Measurements from ENCODE around the gene PTPRK.
"Not testable (repeated sequence)": the region's sequence is repeated elsewhere in the genome, so short reads cannot be mapped to it uniquely, and the experiment has no call there.

The PTPRK gene

GRCh38 chr6:128446497-128446896 lies 73.9 kb downstream of the PTPRK start:
- no peak for DNase-seq (ENCODE audit: low read depth, low spot score)

GRCh38 chr6:128443553-128443952 lies 76.8 kb downstream of the PTPRK start:
- no peak for DNase-seq (ENCODE audit: low read depth, low spot score)

GRCh38 chr6:128439627-128440026 lies 80.8 kb downstream of the PTPRK start:
- DNase-seq (ENCODE audit: low read depth, low spot score), result no peak

- no peak for DNase-seq (ENCODE audit: low read depth, low spot score)
Observed at GRCh38 chr6:128438393-128438792, 82.0 kb downstream of the PTPRK start.

GRCh38 chr6:128437685-128438084 lies 82.7 kb downstream of the PTPRK start:
- no peak for DNase-seq (ENCODE audit: low read depth, low spot score)

GRCh38 chr6:128434752-128435151 lies 85.6 kb downstream of the PTPRK start:
- not testable (repeated sequence) for DNase-seq (ENCODE audit: low read depth, low spot score)

- no peak for DNase-seq (ENCODE audit: low read depth, low spot score)
Observed at GRCh38 chr6:128432394-128432793, 88.0 kb downstream of the PTPRK start.

- no peak for DNase-seq (ENCODE audit: low read depth, low spot score)
Observed at GRCh38 chr6:128427139-128427538, 93.3 kb downstream of the PTPRK start.

GRCh38 chr6:128425856-128426255 lies 94.5 kb downstream of the PTPRK start:
- no peak for DNase-seq (ENCODE audit: low read depth, low spot score)

- no peak for DNase-seq (ENCODE audit: low read depth, low spot score)
Observed at GRCh38 chr6:128422871-128423270, 97.5 kb downstream of the PTPRK start.

- no peak for DNase-seq (ENCODE audit: low read depth, low spot score)
Observed at GRCh38 chr6:128422200-128422599, 98.2 kb downstream of the PTPRK start.

GRCh38 chr6:128421788-128422187 lies 98.6 kb downstream of the PTPRK start:
- no peak for DNase-seq (ENCODE audit: low read depth, low spot score)

- no peak for DNase-seq (ENCODE audit: low read depth, low spot score)
Observed at GRCh38 chr6:128417698-128418097, 102.7 kb downstream of the PTPRK start.

- DNase-seq (ENCODE audit: low read depth, low spot score), result no peak
Observed at GRCh38 chr6:128415387-128415786, 105.0 kb downstream of the PTPRK start.

GRCh38 chr6:128414943-128415342 lies 105.5 kb downstream of the PTPRK start:
- DNase-seq (ENCODE audit: low read depth, low spot score), result no peak

- DNase-seq (ENCODE audit: low read depth, low spot score), result no peak
Observed at GRCh38 chr6:128413291-128413690, 107.1 kb downstream of the PTPRK start.

- DNase-seq (ENCODE audit: low read depth, low spot score), result no peak
Observed at GRCh38 chr6:128412680-128413079, 107.7 kb downstream of the PTPRK start.

GRCh38 chr6:128410584-128410983 lies 109.8 kb downstream of the PTPRK start:
- DNase-seq (ENCODE audit: low read depth, low spot score), result no peak

- DNase-seq (ENCODE audit: low read depth, low spot score), result no peak
Observed at GRCh38 chr6:128409003-128409402, 111.4 kb downstream of the PTPRK start.

GRCh38 chr6:128406453-128406852 lies 113.9 kb downstream of the PTPRK start:
- DNase-seq (ENCODE audit: low read depth, low spot score), result no peak

- DNase-seq (ENCODE audit: low read depth, low spot score), result no peak
Observed at GRCh38 chr6:128403618-128404444, 116.6 kb downstream of the PTPRK start.

- DNase-seq (ENCODE audit: low read depth, low spot score), result no peak
Observed at GRCh38 chr6:128400875-128401274, 119.5 kb downstream of the PTPRK start.

- no peak for DNase-seq (ENCODE audit: low read depth, low spot score)
Observed at GRCh38 chr6:128397996-128398395, 122.4 kb downstream of the PTPRK start.

GRCh38 chr6:128395596-128395995 lies 124.8 kb downstream of the PTPRK start:
- no peak for DNase-seq (ENCODE audit: low read depth, low spot score)

All from smooth muscle cell of the brain vasculature (primary cell).